Spleen (tissue), 7 donors: Measurements from ENCODE around the gene R3HCC1L.

ENCODE experiments used
- CTCF ChIP-seq, 11 experiments: fragments of 200-600 bp in 7 of 11; fragments of 450-650 bp in 4 of 11; sonication (generic) in 4 of 11; IDR thresholded peaks in 8 of 11; conservative IDR thresholded peaks in 3 of 11; 1 replicate in 7 of 11; 2 replicates in 4 of 11; pipeline versions ENCODE4 v1.4.0 to v1.8.0; 2016 to 2021; ENCODE audit warnings: antibody characterized with exemption in 11 of 11, inconsistent platforms in 4 of 11, mild to moderate bottlenecking in 1 of 11
- POLR2AphosphoS5 ChIP-seq, 3 donors: sonication (generic); formaldehyde crosslinking; IDR thresholded peaks; one replicate each; pipeline ENCODE4 v1.5.1; 2017; ENCODE audit warnings: antibody characterized with exemption in 3 of 3
- donor health status: DM: no; HTN: no; CAD: no; lungs with moderate emphysema.
- donor health status: DM: no; HTN: no; CAD: no.
- donor health status: DM: no; HTN: no; CAD: no.

DNA sequence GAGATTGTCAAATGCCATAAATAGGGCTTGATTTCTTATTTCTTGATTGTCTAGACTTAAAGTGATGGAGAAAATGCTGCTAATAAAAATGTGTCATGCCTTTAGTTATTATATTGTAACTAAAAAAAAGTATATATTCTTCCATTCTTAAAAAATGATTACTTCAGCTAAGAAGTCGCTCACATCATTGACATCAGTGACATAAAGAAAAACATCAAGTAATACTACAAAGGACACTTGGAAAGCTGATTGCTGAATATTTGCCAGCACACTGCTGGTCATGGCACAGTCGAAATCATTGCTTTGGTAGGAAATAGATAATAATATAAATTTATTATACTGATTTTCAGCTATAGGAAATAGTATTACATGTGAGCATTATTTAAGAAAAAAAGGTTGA, 70.9 kb downstream of the R3HCC1L start:
- TF ChIP-seq POLR2AphosphoS5 (IDR thresholded peaks at IDR 0.05) (no peak), CTCF (IDR thresholded peaks at IDR 0.05 in 8 of 11, conservative IDR thresholded peaks at IDR 0.05 in 3 of 11) (no peak)
